Measurements from ENCODE around the gene ZNF804B.

The ZNF804B gene

GRCh38 chr7:89129600-89130375, 370.3 kb downstream of the ZNF804B start:
- H3K4me3 ChIP-seq (ENCODE audit: low read length), result no peak overlapping the region
- DNase-seq (ENCODE audit: low read depth), result no peak
- no peak for TF ChIP-seq CTCF (IDR thresholded peaks at IDR 0.05; ENCODE audit: insufficient read depth, low read depth, low read length, missing control alignments)

- H3K4me3 ChIP-seq (ENCODE audit: low read length), result no peak overlapping the region
- DNase-seq (ENCODE audit: low read depth), result no peak
- no peak for TF ChIP-seq CTCF (IDR thresholded peaks at IDR 0.05; ENCODE audit: insufficient read depth, low read depth, low read length, missing control alignments)
These were observed 373.9 kb downstream of the ZNF804B start for GRCh38 chr7:89133357-89133756.

GRCh38 chr7:89133819-89134218, 374.3 kb downstream of the ZNF804B start:
- TF ChIP-seq CTCF (IDR thresholded peaks at IDR 0.05; ENCODE audit: insufficient read depth, low read depth, low read length, missing control alignments), result no peak
- DNase-seq (ENCODE audit: low read depth), result no peak
- H3K4me3 ChIP-seq (ENCODE audit: low read length), result no peak overlapping the region

GRCh38 chr7:89145801-89146200, 386.3 kb downstream of the ZNF804B start:
- H3K4me3 ChIP-seq (ENCODE audit: low read length), result no peak overlapping the region

GRCh38 chr7:89160107-89160506, 400.6 kb downstream of the ZNF804B start:
- no peak for DNase-seq (ENCODE audit: low read depth)
- TF ChIP-seq CTCF (IDR thresholded peaks at IDR 0.05; ENCODE audit: insufficient read depth, low read depth, low read length, missing control alignments), result no peak
- H3K4me3 ChIP-seq (ENCODE audit: low read length), result no peak overlapping the region

More at GRCh38 chr7:89145801-89146200, 386.3 kb downstream of the ZNF804B start:
- DNase-seq (ENCODE audit: low read depth), result no peak
- TF ChIP-seq CTCF (IDR thresholded peaks at IDR 0.05; ENCODE audit: insufficient read depth, low read depth, low read length, missing control alignments), result no peak

- no peak overlapping the region for H3K4me3 ChIP-seq (ENCODE audit: low read length)
- no peak for DNase-seq (ENCODE audit: low read depth)
- TF ChIP-seq CTCF (IDR thresholded peaks at IDR 0.05; ENCODE audit: insufficient read depth, low read depth, low read length, missing control alignments), result no peak
These were observed 405.9 kb downstream of the ZNF804B start for GRCh38 chr7:89165421-89165820.

- no peak for DNase-seq (ENCODE audit: low read depth)
- no peak for TF ChIP-seq CTCF (IDR thresholded peaks at IDR 0.05; ENCODE audit: insufficient read depth, low read depth, low read length, missing control alignments)
- H3K4me3 ChIP-seq (ENCODE audit: low read length), result no peak overlapping the region
These were observed 411.1 kb downstream of the ZNF804B start for GRCh38 chr7:89170628-89171027.

Data from epithelial cell of esophagus (primary cell).